Ishikawa (cell line): Measurements from ENCODE around the gene GSTM2.

Experiments
- CEBPB ChIP-seq: IDR thresholded peaks from 2 replicates; pipeline ENCODE4 v1.6.1; 2012
- CREB1 ChIP-seq: IDR thresholded peaks from 2 replicates; pipeline ENCODE4 v1.6.1; 2012; ENCODE audit warnings: low read depth
- EGR1 ChIP-seq: IDR thresholded peaks from 2 replicates; pipeline ENCODE4 v1.6.1; 2012
- EP300 ChIP-seq: IDR thresholded peaks from 2 replicates; pipeline ENCODE4 v1.6.1; 2012; ENCODE audit warnings: borderline replicate concordance
- FOXM1 ChIP-seq: IDR thresholded peaks from 2 replicates; pipeline ENCODE4 v1.6.1; 2012; ENCODE audit warnings: low read depth, borderline replicate concordance
- MAX ChIP-seq: IDR thresholded peaks from 2 replicates; pipeline ENCODE4 v1.6.1; 2012
- NFIC ChIP-seq: IDR thresholded peaks from 2 replicates; pipeline ENCODE4 v1.6.1; 2012
- RAD21 ChIP-seq: IDR thresholded peaks from 2 replicates; pipeline ENCODE4 v1.6.1; 2012; ENCODE audit warnings: low read depth
- REST ChIP-seq: IDR thresholded peaks from 2 replicates; pipeline ENCODE4 v1.6.1; 2012; ENCODE audit warnings: low read depth, mild to moderate bottlenecking
- TAF1 ChIP-seq: IDR thresholded peaks from 2 replicates; pipeline ENCODE4 v1.6.1; 2012; ENCODE audit warnings: low read depth, mild to moderate bottlenecking
- TCF12 ChIP-seq: IDR thresholded peaks from 2 replicates; pipeline ENCODE4 v1.6.1; 2012; ENCODE audit warnings: low read depth
- TEAD4 ChIP-seq: IDR thresholded peaks from 2 replicates; pipeline ENCODE4 v1.6.1; 2012
- USF1 ChIP-seq: IDR thresholded peaks from 2 replicates; pipeline ENCODE4 v1.6.1; 2012
- YY1 ChIP-seq: IDR thresholded peaks from 2 replicates; pipeline ENCODE4 v1.6.1; 2012; ENCODE audit warnings: low read depth
- ZBTB7A ChIP-seq: IDR thresholded peaks from 2 replicates; pipeline ENCODE4 v1.6.1; 2012; ENCODE audit warnings: low read depth

Gene GSTM2

GRCh38 chr1:109635862-109636200 is 32.0 kb upstream of the GSTM2 start:
- no peak for TF ChIP-seq TEAD4
- no peak for TF ChIP-seq MAX
- no peak for TF ChIP-seq ZBTB7A
- no peak for TF ChIP-seq CEBPB
- TF ChIP-seq YY1, result no peak
- TF ChIP-seq FOXM1, result no peak
- TF ChIP-seq TCF12, result no peak
- no peak for TF ChIP-seq EGR1
- no peak for TF ChIP-seq NFIC
- no peak for TF ChIP-seq USF1
- no peak for TF ChIP-seq EP300
- no peak for TF ChIP-seq REST
- TF ChIP-seq TAF1, result no peak

GRCh38 chr1:109636201-109636952 is 31.5 kb upstream of the GSTM2 start:
- no peak for TF ChIP-seq TAF1
- TF ChIP-seq YY1, result no peak
- TF ChIP-seq USF1, result no peak
- no peak for TF ChIP-seq EP300
- no peak for TF ChIP-seq CREB1
- no peak for TF ChIP-seq ZBTB7A
- TF ChIP-seq TEAD4, result no peak
- TF ChIP-seq REST, result no peak
- TF ChIP-seq EGR1, result no peak
- TF ChIP-seq CEBPB, result no peak
- no peak for TF ChIP-seq MAX

GRCh38 chr1:109637446-109637845 is 30.4 kb upstream of the GSTM2 start:
- TF ChIP-seq EGR1 (no peak), EP300 (no peak), MAX (no peak), CEBPB (no peak), TAF1 (no peak), CREB1 (no peak), USF1 (no peak), YY1 (no peak), RAD21 (no peak), REST (no peak), TEAD4 (no peak), FOXM1 (no peak), TCF12 (no peak), ZBTB7A (no peak), NFIC (no peak)
